NCI-H187 treated with DMSO at 0.1 percent for 48 hours (cell line): ENCODE results near the gene SCN1B.

Source experiments
- DNase-seq: peaks from one replicate; lab custom pipeline; 2025; lab: John Stamatoyannopoulos, UW

Gene SCN1B

DNA sequence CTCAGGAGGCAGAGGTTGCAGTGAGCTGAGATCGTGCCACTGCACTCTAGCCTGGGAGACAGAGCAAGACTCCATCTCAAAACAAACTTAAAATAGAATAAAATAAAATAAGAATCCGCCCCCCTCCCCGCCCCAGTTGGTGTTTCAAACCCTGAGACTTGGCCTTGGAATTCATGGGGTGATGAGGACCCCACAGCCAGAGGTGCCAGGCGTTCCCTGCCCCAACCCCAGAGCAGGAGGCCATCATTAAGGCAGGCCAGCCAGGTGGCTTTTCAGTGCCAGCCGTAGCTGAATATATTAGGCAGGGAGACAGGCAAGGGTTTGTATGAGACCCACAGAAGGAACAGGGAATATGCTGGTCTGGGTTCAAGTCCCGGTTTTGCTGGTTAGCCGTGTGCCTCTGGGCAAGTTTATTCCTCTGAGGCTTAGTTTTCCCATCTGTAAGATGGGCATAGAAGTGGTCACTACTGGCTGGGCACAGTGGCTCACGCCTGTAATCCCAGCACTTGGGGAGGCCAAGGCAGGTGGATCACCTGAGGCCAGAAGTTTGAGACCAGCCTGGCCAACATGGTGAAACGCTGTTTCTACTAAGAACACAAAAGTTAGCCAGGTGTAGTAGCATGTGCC lies 23.5 kb downstream of the SCN1B start:
- DNase-seq = no peak

- DNase-seq = no peak
Observed at GRCh38 chr19:35054626-35055025, 24.4 kb downstream of the SCN1B start.

- DNase-seq = no peak
Observed at GRCh38 chr19:35055715-35056179, 25.5 kb downstream of the SCN1B start.

DNA sequence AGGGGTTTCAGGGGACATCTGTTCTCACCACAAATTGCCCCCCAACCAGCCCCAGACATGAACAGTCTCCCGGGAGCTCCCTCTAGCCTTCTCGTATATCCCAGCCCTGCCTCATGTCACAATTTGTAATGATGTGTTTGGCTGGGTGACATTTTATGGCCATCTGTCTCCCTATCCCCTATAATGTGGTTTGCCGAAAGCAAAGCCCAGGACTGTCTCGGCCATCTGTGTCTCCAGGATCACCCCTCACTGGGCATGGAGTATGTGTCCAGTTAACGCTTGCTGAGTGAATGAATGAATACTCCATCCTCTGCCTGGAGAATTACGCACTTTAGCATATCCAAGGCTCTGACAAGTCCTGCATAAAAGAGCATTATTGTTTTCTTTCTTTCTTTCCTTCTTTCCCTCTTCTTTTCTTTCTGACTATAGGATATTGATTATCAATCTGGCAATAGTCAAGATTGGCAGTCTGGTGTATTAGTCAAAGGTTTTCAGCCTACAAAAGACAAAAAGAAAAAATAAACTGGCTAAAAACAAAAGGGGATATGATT lies 26.3 kb downstream of the SCN1B start:
- no peak for DNase-seq

GRCh38 chr19:35058370-35058769 lies 28.1 kb downstream of the SCN1B start:
- no peak for DNase-seq

DNA sequence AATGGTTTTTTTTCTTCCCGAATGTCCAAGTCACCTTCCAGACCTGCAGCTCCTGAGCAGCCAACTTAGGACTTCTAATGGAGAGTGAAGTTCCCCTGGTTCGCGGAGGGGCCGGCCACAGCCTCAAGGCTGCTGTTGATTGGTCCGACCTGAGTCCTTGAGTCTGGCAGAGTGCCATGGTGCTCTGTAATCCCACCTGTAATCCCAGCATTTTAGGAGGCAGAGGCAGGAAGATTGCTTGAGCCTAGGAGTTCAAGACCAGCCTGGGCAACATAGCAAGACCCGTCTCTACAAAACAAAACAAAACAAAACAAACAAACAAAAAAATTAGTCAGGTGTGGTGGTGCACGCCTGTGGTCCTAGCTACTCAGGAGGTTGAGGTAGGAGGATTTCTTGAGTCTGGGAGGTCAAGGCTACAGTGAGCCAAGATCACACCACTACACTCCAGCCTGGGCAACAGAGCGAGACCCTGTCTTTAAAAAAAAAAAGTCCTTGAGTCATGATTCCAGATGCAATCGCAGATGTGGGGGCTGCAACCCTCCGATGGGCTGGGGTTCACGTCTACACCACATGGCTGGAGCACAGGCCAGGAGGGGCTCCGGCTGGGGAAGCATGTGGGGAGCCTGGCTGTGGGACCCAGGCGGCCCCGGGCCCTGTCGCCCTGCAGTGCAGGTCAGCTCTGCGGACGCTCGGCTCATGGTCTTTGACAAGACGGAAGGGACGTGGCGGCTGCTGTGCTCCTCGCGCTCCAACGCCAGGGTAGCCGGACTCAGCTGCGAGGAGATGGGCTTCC lies 28.9 kb downstream of the SCN1B start:
- DNase-seq = no peak

GRCh38 chr19:35059799-35060091 lies 29.5 kb downstream of the SCN1B start:
- DNase-seq = no peak

DNA sequence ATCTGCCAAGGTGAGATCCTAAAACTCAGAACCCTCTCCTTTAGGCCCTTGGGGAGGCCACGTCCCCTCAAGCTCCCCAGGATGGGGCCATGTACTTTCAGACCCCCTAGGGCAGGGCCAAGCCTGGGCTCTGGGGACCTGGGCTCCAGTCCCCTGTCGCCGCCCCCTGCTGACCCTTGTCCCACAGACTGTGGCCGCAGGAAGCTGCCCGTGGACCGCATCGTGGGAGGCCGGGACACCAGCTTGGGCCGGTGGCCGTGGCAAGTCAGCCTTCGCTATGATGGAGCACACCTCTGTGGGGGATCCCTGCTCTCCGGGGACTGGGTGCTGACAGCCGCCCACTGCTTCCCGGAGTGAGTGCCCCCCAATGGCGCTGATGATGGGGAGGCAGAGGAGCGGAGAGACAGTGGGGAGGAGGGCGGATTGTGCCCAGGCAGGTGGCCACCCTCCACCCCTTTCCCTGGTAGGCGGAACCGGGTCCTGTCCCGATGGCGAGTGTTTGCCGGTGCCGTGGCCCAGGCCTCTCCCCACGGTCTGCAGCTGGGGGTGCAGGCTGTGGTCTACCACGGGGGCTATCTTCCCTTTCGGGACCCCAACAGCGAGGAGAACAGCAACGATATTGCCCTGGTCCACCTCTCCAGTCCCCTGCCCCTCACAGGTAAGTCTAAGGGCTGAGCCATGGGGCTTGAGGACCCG lies 30.0 kb downstream of the SCN1B start:
- DNase-seq = no peak

DNA sequence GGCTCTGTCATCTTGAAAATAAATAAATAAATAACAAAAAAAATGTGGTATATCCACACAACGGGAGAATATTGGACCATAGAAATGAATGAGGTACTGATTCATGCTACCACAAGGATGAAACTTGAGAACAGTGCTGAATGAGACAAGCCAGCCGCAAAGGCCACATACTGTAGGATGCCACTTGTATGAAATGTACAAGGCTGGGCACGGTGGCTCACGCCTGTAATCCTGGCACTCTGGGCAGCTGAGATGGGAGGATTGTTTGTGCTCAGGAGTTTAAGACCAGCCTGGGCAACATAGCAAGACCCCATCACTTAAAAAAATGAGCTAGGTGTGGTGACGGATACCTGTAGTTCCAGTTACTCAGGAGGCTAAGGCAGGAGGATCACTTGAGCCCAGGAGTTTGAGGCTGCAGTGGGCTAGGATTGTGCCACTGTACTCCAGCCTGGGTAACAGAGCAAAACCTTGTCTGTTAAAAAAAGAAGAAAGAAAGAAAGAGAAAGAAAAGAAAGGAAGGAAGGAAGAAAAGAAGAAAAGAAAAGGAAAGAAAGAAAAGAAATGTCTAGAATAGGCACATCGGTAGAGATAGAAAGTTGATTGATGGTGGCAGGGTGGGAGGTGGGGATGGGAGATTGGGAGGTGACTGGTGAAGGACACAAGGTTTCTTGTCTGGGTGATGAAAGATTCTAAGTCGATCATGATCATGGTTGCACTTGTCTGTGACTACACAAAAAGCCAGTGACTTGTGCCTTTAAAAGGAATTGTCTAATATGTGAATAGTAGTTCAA lies 31.5 kb downstream of the SCN1B start:
- DNase-seq = no peak

- no peak for DNase-seq
Observed at GRCh38 chr19:35062942-35063341, 32.7 kb downstream of the SCN1B start.

DNA sequence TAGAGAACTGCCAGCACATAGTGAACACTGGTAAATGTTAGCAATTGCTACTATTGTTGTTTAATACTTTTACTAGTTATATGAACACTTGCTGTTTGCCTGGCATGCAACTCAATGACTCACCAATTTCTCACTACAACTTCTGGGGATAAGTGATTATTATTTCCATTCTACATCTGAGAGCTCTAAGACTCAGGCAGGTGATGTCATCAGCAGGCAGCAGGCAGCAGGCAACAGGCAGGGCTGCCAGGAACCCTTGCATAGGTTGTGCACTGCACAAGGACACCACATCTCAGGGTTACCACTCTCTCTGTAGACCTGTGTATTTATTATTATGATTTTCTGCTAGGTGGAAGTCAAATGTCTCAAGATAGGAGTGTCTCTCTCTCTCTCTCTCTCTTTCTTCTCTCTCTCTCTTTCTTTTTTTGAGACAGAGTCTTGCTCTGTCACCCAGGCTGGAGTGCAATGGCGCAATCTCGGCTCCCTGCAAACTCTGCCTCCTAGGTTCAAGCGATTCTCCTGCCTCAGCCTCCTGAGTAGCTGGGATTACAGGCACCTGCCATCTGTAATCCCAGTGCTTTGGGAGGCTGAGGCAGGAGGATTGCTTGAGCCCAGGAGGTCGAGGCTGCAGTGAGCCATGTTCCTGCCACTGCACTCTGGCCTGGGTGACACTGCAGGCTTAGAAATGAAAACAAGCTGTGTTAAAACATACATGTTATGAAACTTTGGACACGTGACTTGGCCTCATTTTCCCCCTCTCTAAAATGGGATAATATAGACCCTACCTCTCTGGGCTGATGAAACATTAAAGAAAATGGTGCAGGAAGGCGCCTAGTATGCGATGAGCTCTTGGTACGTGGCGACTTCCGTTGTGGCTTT lies 33.9 kb downstream of the SCN1B start:
- DNase-seq = no peak

DNA sequence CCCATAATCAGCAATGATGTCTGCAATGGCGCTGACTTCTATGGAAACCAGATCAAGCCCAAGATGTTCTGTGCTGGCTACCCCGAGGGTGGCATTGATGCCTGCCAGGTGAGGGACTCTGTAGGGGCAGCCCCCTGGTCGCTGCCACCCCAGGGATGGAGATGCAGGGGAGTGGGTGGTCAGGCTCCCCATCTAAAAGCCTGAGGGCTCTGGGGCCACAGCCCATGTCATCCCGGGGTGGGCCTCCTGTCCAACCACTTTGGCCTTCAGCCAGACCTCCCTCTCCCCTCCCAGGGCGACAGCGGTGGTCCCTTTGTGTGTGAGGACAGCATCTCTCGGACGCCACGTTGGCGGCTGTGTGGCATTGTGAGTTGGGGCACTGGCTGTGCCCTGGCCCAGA lies 35.3 kb downstream of the SCN1B start:
- no peak for DNase-seq

DNA sequence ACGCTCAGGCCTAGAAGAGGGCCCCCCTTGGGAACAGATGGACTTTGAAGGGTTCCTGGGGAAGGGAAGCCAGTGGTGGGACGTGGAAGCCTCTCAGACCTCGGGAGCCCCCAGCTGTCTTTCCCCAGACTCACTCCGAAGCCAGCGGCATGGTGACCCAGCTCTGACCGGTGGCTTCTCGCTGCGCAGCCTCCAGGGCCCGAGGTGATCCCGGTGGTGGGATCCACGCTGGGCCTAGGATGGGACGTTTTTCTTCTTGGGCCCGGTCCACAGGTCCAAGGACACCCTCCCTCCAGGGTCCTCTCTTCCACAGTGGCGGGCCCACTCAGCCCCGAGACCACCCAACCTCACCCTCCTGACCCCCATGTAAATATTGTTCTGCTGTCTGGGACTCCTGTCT lies 35.9 kb downstream of the SCN1B start:
- no peak for DNase-seq

- DNase-seq = no peak
Observed at GRCh38 chr19:35066691-35067563, 36.7 kb downstream of the SCN1B start.

DNA sequence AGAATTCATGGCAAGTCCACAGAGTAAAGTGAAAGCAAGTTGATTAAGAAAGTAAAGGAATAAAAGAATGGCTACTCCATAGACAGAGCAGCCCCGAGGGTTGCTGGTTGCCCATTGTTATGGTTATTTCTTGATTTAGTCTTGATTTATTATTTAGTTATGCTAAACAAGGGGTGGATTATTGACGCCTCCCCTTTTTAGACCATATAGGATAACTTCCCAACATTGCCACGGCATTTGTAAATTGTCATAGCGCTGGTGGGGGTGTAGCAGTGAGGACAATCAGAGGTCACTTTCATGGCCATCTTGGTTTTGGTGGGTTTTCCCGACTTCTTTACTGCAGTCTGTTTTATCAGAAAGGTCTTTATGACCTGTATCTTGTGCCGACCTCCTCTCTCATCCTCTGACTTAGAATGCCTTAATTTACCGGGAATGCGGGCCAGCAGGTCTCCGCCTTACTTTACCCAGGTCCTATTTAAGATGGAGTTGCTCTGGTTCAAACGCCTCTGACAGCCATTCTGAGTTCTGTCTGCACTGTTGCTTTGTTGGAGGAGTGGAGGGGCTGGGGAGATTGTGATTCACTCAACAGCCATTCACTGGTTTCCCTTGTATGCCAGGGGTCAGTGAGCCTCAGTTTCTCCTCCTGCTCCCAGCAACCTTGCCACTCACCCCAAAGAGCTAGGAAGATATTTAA lies 38.8 kb downstream of the SCN1B start:
- no peak for DNase-seq

DNA sequence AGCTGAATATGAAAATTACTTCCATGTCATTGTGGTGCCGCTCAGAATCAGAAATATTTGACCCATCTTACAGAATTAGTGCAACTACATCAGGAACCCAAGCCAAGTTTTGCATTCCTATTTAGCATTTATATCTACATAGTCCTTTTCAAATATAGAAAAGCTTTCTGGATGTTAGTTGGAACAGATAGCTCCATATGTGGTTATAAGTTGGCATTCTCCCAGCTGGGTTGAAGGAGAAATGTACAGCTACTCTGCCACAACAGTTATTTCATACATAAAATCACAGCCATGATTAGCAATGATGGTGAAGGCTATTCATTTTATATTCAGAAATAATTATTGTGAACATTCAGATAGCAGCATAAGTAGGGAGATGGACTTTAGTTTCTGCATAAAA lies 39.4 kb downstream of the SCN1B start:
- DNase-seq = no peak

- no peak for DNase-seq
Observed at GRCh38 chr19:35070471-35070870, 40.2 kb downstream of the SCN1B start.

DNA sequence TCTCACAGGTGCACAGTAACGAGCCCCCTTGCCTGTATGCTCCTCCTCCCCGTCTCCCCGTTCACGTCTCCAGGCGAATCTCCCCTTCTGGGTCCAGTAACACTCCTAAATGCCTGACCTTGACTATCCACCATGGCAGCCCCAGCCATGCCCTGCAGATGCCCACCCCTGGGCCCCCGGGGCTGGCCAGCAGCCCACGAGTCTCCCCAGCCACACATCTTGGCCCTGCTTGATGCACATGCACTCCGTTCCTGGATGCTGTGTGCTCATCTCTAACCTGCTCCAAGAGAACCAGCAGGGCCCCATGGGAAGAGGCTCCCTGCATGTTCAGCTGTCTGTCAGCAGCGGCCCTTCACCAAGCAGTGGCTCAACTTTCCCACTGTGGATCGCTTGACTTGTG lies 43.2 kb downstream of the SCN1B start:
- no peak for DNase-seq

DNA sequence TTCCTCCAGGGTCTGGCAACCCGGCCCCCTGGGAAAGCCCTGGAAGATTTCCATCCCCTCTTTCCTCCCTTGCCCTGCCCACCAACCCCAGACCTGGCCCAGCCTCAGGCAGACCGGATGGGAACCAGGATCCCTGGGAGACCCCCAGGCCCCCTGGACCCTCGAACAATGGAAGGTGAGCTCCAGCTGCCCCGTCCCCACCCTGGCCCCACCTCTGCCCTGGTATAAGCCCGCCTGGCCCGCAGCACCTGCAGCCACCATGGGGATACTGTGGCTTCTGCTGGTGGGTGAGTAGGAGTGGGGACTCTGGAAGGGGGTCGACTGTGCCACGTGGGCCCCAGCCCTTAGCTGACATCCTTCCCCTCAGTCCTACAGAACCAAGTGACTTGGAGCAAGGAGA lies 43.7 kb downstream of the SCN1B start:
- DNase-seq = no peak
